Left ventricle myocardium superior (tissue), 1 donor: ENCODE data around the gene ATP13A4. TPM values are rescaled to one million over a fixed set of nuclear protein-coding genes. Genes with fewer than 3 reads are reported as not detected.
A peak's percentile ranks its signal among the peaks of the same experiment; 100 is the strongest.

Experiments
- ATAC-seq: fragments of 200-7000 bp; cut with Tn5 transposase; one replicate; pipeline ENCODE4 v1.9.1; 2020; ENCODE audit warnings: mild to moderate bottlenecking, moderate library complexity
- DNase-seq: peaks from one replicate; pipeline ENCODE4 v3.0.0-alpha.2; 2020
- intact Hi-C: fragments of 100-400 bp; cut with micrococcal nuclease; formaldehyde crosslinking; loops from one replicate; pipeline ENCODE4 v1.11.0; 2022
- total RNA-seq: library from RNA; stranded (reverse); fragmentation: NEBNext Ultra II Directional; extraction: Animal tissue kit (Norgen Biotek cat#: 25700); gene quantifications from one replicate; pipeline ENCODE4 v1.2.1, GENCODE V29; 2021
- donor health status: DM: no; HTN: yes; CAD: no; lungs with severe emphysema.

Gene ATP13A4
- total RNA-seq, 1 donor from 2014 or later = 0.64 TPM

GRCh38 chr3:193508108-193508507 is 46.6 kb downstream of the ATP13A4 start:
- intact Hi-C loops = no loop called here
- no peak for ATAC-seq
- no peak for DNase-seq

GRCh38 chr3:193507566-193507965 is 47.1 kb downstream of the ATP13A4 start:
- intact Hi-C loops = no loop called here

GRCh38 chr3:193506921-193507320 is 47.8 kb downstream of the ATP13A4 start:
- ATAC-seq (no peak), DNase-seq (no peak)
- intact Hi-C loops = no loop called here

More at GRCh38 chr3:193507566-193507965, 47.1 kb downstream of the ATP13A4 start:
- no peak for DNase-seq
- no peak for ATAC-seq

GRCh38 chr3:193502871-193503270 is 51.8 kb downstream of the ATP13A4 start:
- DNase-seq (no peak), ATAC-seq (no peak)
- intact Hi-C loops = no loop called here

GRCh38 chr3:193499801-193500485 is 54.8 kb downstream of the ATP13A4 start:
- intact Hi-C loops = no loop called here
- no peak for DNase-seq
- ATAC-seq = no peak

- ATAC-seq (peak; percentile 65), DNase-seq (no peak)
- intact Hi-C loops = no loop called here
Observed at GRCh38 chr3:193499136-193499770, 55.4 kb downstream of the ATP13A4 start.

GRCh38 chr3:193498215-193498614 is 56.5 kb downstream of the ATP13A4 start:
- intact Hi-C loops = no loop called here
- DNase-seq (no peak), ATAC-seq (no peak)

GRCh38 chr3:193496658-193497057 is 58.0 kb downstream of the ATP13A4 start:
- DNase-seq = no peak
- ATAC-seq = no peak
- intact Hi-C loops = no loop called here

- no peak for DNase-seq
- no peak for ATAC-seq
- intact Hi-C loops = no loop called here
Observed at GRCh38 chr3:193491026-193491425, 63.7 kb downstream of the ATP13A4 start.

- intact Hi-C loops = no loop called here
- ATAC-seq = no peak
- DNase-seq = no peak
Observed at GRCh38 chr3:193490580-193490979, 64.1 kb downstream of the ATP13A4 start.

- no peak for ATAC-seq
Observed at GRCh38 chr3:193489949-193490348, 64.7 kb downstream of the ATP13A4 start.

GRCh38 chr3:193488741-193489140 is 66.0 kb downstream of the ATP13A4 start:
- intact Hi-C loops = no loop called here
- no peak for ATAC-seq
- no peak for DNase-seq

More at GRCh38 chr3:193489949-193490348, 64.7 kb downstream of the ATP13A4 start:
- no peak for DNase-seq
- intact Hi-C loops = no loop called here

- intact Hi-C loops = no loop called here
- DNase-seq (no peak), ATAC-seq (no peak)
Observed at GRCh38 chr3:193483988-193484539, 70.6 kb downstream of the ATP13A4 start.

GRCh38 chr3:193481436-193481835 is 73.3 kb downstream of the ATP13A4 start:
- ATAC-seq (no peak), DNase-seq (no peak)
- intact Hi-C loops = no loop called here

GRCh38 chr3:193474446-193474845 is 80.2 kb downstream of the ATP13A4 start:
- DNase-seq (no peak), ATAC-seq (no peak)
- intact Hi-C loops = no loop called here

- DNase-seq (no peak), ATAC-seq (no peak)
- intact Hi-C loops = no loop called here
Observed at GRCh38 chr3:193470710-193471109, 84.0 kb downstream of the ATP13A4 start.

GRCh38 chr3:193465992-193466608 is 88.6 kb downstream of the ATP13A4 start:
- ATAC-seq = no peak
- no peak for DNase-seq
- intact Hi-C loops = loop anchor here (10.0 kb wide), 1 partner anchor 109 kb away; no protein-coding TSS in a partner anchor

- intact Hi-C loops = loop anchor here (10.0 kb wide), 1 partner anchor 110 kb away; no protein-coding TSS in a partner anchor
- ATAC-seq = no peak
- no peak for DNase-seq
Observed at GRCh38 chr3:193464889-193465288, 89.8 kb downstream of the ATP13A4 start.

- intact Hi-C loops = no loop called here
- no peak for ATAC-seq
- DNase-seq = no peak
Observed at GRCh38 chr3:193457526-193457925, 97.2 kb downstream of the ATP13A4 start.

GRCh38 chr3:193452338-193452737 is 102.4 kb downstream of the ATP13A4 start:
- no peak for ATAC-seq
- no peak for DNase-seq
- intact Hi-C loops = no loop called here
